A549 (cell line): ENCODE results near the gene ZSCAN1. TPM values are rescaled to one million over a fixed set of nuclear protein-coding genes. Genes with fewer than 3 reads are reported as not detected.
"Not testable (repeated sequence)": the region's sequence is repeated elsewhere in the genome, so short reads cannot be mapped to it uniquely, and the experiment has no call there.

Experiments used
- ATAC-seq, 2 experiments: fragments of 200-7000 bp in 1 of 2; fragments of >200 bp in 1 of 2; cut with Nextera tagmentation in 1 of 2; cut with Tn5 transposase in 1 of 2; 3 replicates each; pipeline versions ENCODE4 v1.8.0 to v1.9.1; 2018 to 2020; ENCODE audit warnings: mild to moderate bottlenecking in 1 of 2, moderate library complexity in 1 of 2
- CTCF ChIA-PET: fragments of 300-600 bp; sonication (Branson Sonifier 250); formaldehyde crosslinking; extraction: SDS; loops from one replicate; lab custom pipeline; 2021; ENCODE audit warnings: antibody characterized with exemption, inconsistent platforms; lab: Yijun Ruan, JAX
- POLR2A ChIA-PET: fragments of 350-600 bp; formaldehyde crosslinking; extraction: SDS; loops from one replicate; lab custom pipeline; 2021; ENCODE audit warnings: antibody characterized with exemption, inconsistent platforms; lab: Yijun Ruan, JAX
- DNase-seq, 2 experiments: peaks; one replicate each; pipeline versions ENCODE4 v3.0.0 to v3.0.0-alpha.2; 2011 to 2016; ENCODE audit warnings: low read depth in 1 of 2, low spot score in 1 of 2
- FAIRE-seq: peaks from 2 replicates; lab custom pipeline; 2011; peaks lifted over from hg19 to GRCh38; lab: Jason Lieb, UNC
- H3K27ac ChIP-seq, 2 experiments: fragments of >200 bp; sonication (Bioruptor Twin); formaldehyde crosslinking; 3 replicates each; pipeline ENCODE4 v1.5.1; 2016 to 2017
- H3K4me1 ChIP-seq: fragments of >200 bp; sonication (Bioruptor Twin); formaldehyde crosslinking; 3 replicates; pipeline ENCODE4 v1.6.1; 2016
- H3K4me2 ChIP-seq: fragments of >200 bp; sonication (Bioruptor Twin); formaldehyde crosslinking; 3 replicates; pipeline ENCODE4 v1.6.1; 2016
- H3K4me3 ChIP-seq: fragments of >200 bp; sonication (Bioruptor Twin); formaldehyde crosslinking; 3 replicates; pipeline ENCODE4 v1.5.1; 2016
- H3K9me3 ChIP-seq: fragments of >200 bp; sonication (Bioruptor Twin); formaldehyde crosslinking; 3 replicates; pipeline ENCODE4 v1.6.1; 2016
- BHLHE40 ChIP-seq: IDR thresholded peaks from 2 replicates; pipeline ENCODE4 v1.6.1; 2012; ENCODE audit warnings: low read depth, low read length, inconsistent platforms
- CEBPB ChIP-seq, 2 experiments: fragments of >200 bp in 1 of 2; sonication (Bioruptor Twin) in 1 of 2; formaldehyde crosslinking in 1 of 2; IDR thresholded peaks; 2 replicates each; pipeline ENCODE4 v1.6.1; 2012 to 2016
- CHD4 ChIP-seq: fragments of 200-600 bp; sonication (generic); IDR thresholded peaks from 2 replicates; pipeline ENCODE4 v1.6.1; 2016; ENCODE audit warnings: antibody characterized with exemption, mild to moderate bottlenecking, borderline replicate concordance
- ESRRA ChIP-seq: fragments of 150-350 bp; IDR thresholded peaks from 2 replicates; pipeline ENCODE4 v1.6.1; 2014; ENCODE audit warnings: mild to moderate bottlenecking, low read length, borderline replicate concordance
- GATA3 ChIP-seq: IDR thresholded peaks from 2 replicates; pipeline ENCODE4 v1.6.1; 2012; ENCODE audit warnings: borderline replicate concordance
- HDAC2 ChIP-seq: fragments of 200-600 bp; sonication (generic); IDR thresholded peaks from 2 replicates; pipeline ENCODE4 v1.6.1; 2016
- HOXB13 ChIP-seq: fragments of 250-450 bp; sonication (Bioruptor Pico); IDR thresholded peaks from 2 replicates; pipeline ENCODE4 v1.5.0; 2020; ENCODE audit warnings: low read depth, mild to moderate bottlenecking, moderate library complexity
- JUN ChIP-seq, 2 experiments: fragments of >200 bp; sonication (Bioruptor Twin); formaldehyde crosslinking; IDR thresholded peaks; 2 replicates in 1 of 2; 3 replicates in 1 of 2; pipeline ENCODE4 v1.6.1; 2016 to 2017
- JUNB ChIP-seq: fragments of >200 bp; sonication (Bioruptor Twin); formaldehyde crosslinking; IDR thresholded peaks from 2 replicates; pipeline ENCODE4 v1.6.1; 2016
- KDM1A ChIP-seq: fragments of 200-600 bp; sonication (generic); IDR thresholded peaks from 2 replicates; pipeline ENCODE4 v1.6.1; 2016; ENCODE audit warnings: low read depth, mild to moderate bottlenecking
- MAZ ChIP-seq: fragments of 150-350 bp; IDR thresholded peaks from 2 replicates; pipeline ENCODE4 v1.6.1; 2014; ENCODE audit warnings: antibody characterized with exemption, low read depth, low read length, borderline replicate concordance
- MYC ChIP-seq: IDR thresholded peaks from 2 replicates; pipeline ENCODE4 v1.6.1; 2012; ENCODE audit warnings: mild to moderate bottlenecking, inconsistent platforms, low read length, improper control_type of control experiment, borderline replicate concordance
- NPAS2 ChIP-seq: fragments of 250-450 bp; sonication (Bioruptor Pico); IDR thresholded peaks from 2 replicates; pipeline ENCODE4 v1.8.0; 2022; ENCODE audit warnings: mild to moderate bottlenecking, moderate library complexity, borderline replicate concordance
- NR3C1 ChIP-seq: fragments of >200 bp; sonication (Bioruptor Twin); formaldehyde crosslinking; IDR thresholded peaks from 3 replicates; pipeline ENCODE4 v1.6.1; 2017
- RAD21 ChIP-seq, 2 experiments: fragments of >200 bp in 1 of 2; sonication (Bioruptor Twin) in 1 of 2; formaldehyde crosslinking in 1 of 2; IDR thresholded peaks in 1 of 2; conservative IDR thresholded peaks in 1 of 2; 2 replicates in 1 of 2; 3 replicates in 1 of 2; pipeline ENCODE4 v1.6.1; 2012 to 2018; ENCODE audit warnings: inconsistent platforms in 1 of 2
- RCOR1 ChIP-seq: fragments of 150-350 bp; IDR thresholded peaks from 2 replicates; pipeline ENCODE4 v1.6.1; 2014; ENCODE audit warnings: antibody characterized with exemption, low read length, low read depth
- RNF2 ChIP-seq: fragments of 200-600 bp; sonication (generic); IDR thresholded peaks from 2 replicates; pipeline ENCODE4 v1.6.1; 2016; ENCODE audit warnings: low read depth, mild to moderate bottlenecking, antibody characterized with exemption, moderate library complexity, borderline replicate concordance
- SREBF2 ChIP-seq: fragments of 450-650 bp; IDR thresholded peaks from 2 replicates; pipeline ENCODE4 v1.6.1; 2014; ENCODE audit warnings: mild to moderate bottlenecking, moderate library complexity
- TP53 ChIP-seq: fragments of 250-450 bp; sonication (Bioruptor Pico); IDR thresholded peaks from 2 replicates; pipeline ENCODE4 v1.5.0; 2021; ENCODE audit warnings: mild to moderate bottlenecking, moderate library complexity
- ZFP36 ChIP-seq: fragments of 450-650 bp; IDR thresholded peaks from 2 replicates; pipeline ENCODE4 v1.6.1; 2014; ENCODE audit warnings: borderline replicate concordance; ENCODE audit not compliant: partially characterized antibody
- ZSCAN20 ChIP-seq: fragments of 250-450 bp; sonication (Bioruptor Pico); IDR thresholded peaks from 2 replicates; pipeline ENCODE4 v1.8.0; 2022; ENCODE audit warnings: mild to moderate bottlenecking, moderate library complexity
- WGBS: methylation state at CpG from one replicate; pipeline ENCODE4 v1.1.6; 2017; ENCODE audit errors: missing lambda C conversion rate; 5-methylcytosine and 5-hydroxymethylcytosine counted together
- polyA plus RNA-seq, 4 experiments: library from polyadenylated mRNA; depleted of rRNA in 3 of 4; stranded (reverse); fragments of >200 nt; fragmentation: RNase III in 1 of 4; extraction: RNeasy Plus Mini Kit Qiagen cat#74134 plus additional on column Dnase treatment in 1 of 4; gene quantifications; 2 replicates in 3 of 4; 3 replicates in 1 of 4; pipeline ENCODE4 v1.2.3, GENCODE V29; 2011 to 2017

Gene ZSCAN1
- polyA plus RNA-seq, 2 of the 4 experiments (the other 2 are of a cell fraction), result not detected

DNA sequence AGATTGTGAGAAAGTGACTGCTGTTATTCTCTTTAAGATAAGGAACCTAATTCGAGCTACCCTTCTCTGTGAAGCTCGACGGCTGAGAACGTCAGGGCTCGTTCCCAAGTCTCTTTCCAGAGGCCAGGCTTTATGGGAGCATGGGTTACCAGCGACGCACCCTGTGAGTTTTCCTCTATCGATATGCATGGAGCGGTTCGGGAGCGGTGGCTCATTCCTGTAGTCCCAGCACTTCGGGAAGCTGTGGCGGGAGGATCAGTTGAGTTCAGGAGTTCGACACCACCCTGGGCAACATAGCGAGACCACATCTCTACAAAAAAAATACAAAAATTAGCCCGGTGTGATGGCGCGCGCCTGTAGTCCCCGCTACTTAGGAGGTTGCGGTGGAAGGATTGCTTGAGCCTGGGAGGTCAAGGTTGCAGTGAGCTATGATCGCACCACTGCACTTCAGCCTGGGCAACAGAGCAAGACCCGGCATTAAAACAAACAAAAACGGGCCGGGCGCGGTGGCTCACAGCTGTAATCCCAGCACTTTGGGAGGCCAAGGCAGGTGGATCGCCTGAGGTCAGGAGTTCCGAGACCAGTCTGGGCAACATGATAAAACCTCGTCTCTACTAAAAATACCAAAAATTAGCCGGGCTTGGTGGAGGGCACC lies 30.5 kb upstream of the ZSCAN1 start:
- no peak for FAIRE-seq
- Histone ChIP-seq H3K4me3 (peak overlapping the region; percentile 71), H3K4me2 (peak overlapping the region; percentile 61), H3K27ac (peak overlapping the region; percentile 80 to 93), H3K9me3 (peaks cover 94% of the 10 kb centered on the region), H3K4me1 (no peaks in the 10 kb centered on the region)
- ChIA-PET CTCF (interaction anchor here (0.5 to 4.9 kb wide), 3 partner anchors 17 to 853 kb away, joined by 3 to 17 read pairs (median 3); no protein-coding TSS in a partner anchor), POLR2A (interaction anchor here (1.0 to 2.6 kb wide), 9 partner anchors 56 to 569 kb away, joined by 3 to 12 read pairs (median 3); partner anchors contain the start of genes ZNF211, ZNF256, ZNF274 and ZNF416)
- no peak for ATAC-seq
- DNase-seq, result no peak
- 87% methylated on average over 31 of the region's 31 CpGs for WGBS
- TF ChIP-seq GATA3, result no peak
- no peak for TF ChIP-seq RNF2
- TF ChIP-seq ESRRA, result no peak
- TF ChIP-seq HDAC2, result peak; percentile 7; the same call in 1 of the 2 replicates

DNA sequence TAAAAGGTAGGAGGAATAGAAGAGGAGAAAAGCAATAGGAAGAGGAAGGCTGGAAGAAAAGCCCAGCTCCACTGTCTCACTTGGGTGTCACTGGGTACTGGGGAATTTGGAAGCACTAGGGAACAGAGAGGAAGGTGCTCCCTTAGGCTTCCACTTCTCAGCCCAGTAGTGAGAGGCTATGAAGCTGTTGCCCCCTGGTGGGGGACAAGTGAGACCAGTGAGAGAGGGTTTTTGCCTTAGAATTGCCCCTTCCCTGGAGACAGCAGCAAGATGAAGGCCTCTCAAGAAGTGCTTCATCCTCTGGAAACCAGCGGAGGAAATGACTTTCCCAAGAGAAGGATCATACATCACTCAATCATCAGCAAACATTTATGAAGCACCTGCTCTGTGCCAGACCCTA lies 26.5 kb upstream of the ZSCAN1 start:
- WGBS, result 48% methylated on average over 1 of the region's 1 CpG
- TF ChIP-seq NPAS2 (no peak), KDM1A (no peak), RAD21 (conservative IDR thresholded peaks at IDR 0.05 in 1 of 2, IDR thresholded peaks at IDR 0.05 in 1 of 2) (0 out of 5 replicates have a peak, but pooled peaks of 1 of the 2 experiments have one; percentile 12), MAZ (no peak), BHLHE40 (no peak), JUN (IDR thresholded peaks at IDR 0.05) (no peak), SREBF2 (no peak)
- ATAC-seq (no peak), FAIRE-seq (no peak), DNase-seq (peak in 1 of 2 experiments; percentile 42)
- POLR2A ChIA-PET, result no interaction called here
- H3K4me2 ChIP-seq, result no peak overlapping the region
- CTCF ChIA-PET, result interaction anchor here (0.6 to 1.2 kb wide), 2 partner anchors 8 to 526 kb away, joined by 4 read pairs; no protein-coding TSS in a partner anchor
- peaks cover 91% of the 10 kb centered on the region for H3K9me3 ChIP-seq
- H3K4me1 ChIP-seq, result no peaks in the 10 kb centered on the region
- no peak overlapping the region for H3K27ac ChIP-seq
- no peak overlapping the region for H3K4me3 ChIP-seq

GRCh38 chr19:58008877-58009276 lies 24.9 kb upstream of the ZSCAN1 start:
- FAIRE-seq, H3K27ac ChIP-seq, H3K4me1 ChIP-seq, DNase-seq, H3K4me3 ChIP-seq, ATAC-seq, POLR2A ChIA-PET, H3K4me2 ChIP-seq: not testable (repeated sequence)
- 64% methylated on average over 10 of the region's 10 CpGs for WGBS
- H3K9me3 ChIP-seq, result peaks cover 92% of the 10 kb centered on the region
- CTCF ChIA-PET, result interaction anchor here (0.6 kb wide), 1 partner anchor 37 kb away, joined by 3 read pairs; no protein-coding TSS in a partner anchor

DNA sequence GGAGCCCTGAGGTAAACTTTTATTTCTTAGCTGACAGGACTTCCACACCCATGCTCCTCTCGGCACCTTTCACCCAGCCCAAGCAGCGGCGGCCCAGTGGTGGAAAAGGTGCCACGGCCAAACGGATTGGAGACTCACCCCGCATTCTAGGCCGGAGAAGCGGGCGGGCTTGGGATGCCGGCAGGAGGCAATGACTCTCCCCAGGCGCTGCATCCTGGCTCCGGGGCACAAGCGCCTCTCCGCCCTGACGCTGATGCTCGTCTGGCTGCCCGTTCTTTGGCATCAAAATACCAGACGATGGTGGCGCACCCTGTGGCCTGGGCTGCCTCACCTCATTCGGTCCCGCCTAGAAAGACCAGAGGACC lies 24.5 kb upstream of the ZSCAN1 start:
- ChIA-PET CTCF (no interaction called here), POLR2A (no interaction called here)
- no peaks in the 10 kb centered on the region for H3K4me1 ChIP-seq
- ATAC-seq (no peak), DNase-seq (no peak), FAIRE-seq (no peak)
- H3K4me2 ChIP-seq, result 0 out of 3 replicates have a peak overlapping the region, but pooled peaks have one; percentile 23
- TF ChIP-seq ESRRA (no peak), RCOR1 (no peak), NR3C1 (no peak), CHD4 (no peak), CEBPB (IDR thresholded peaks at IDR 0.05) (no peak), NPAS2 (no peak), HOXB13 (CRISPR knock-in tag) (no peak), KDM1A (no peak), TP53 (no peak), ZSCAN20 (CRISPR knock-in tag) (no peak), MYC (no peak), RAD21 (conservative IDR thresholded peaks at IDR 0.05 in 1 of 2, IDR thresholded peaks at IDR 0.05 in 1 of 2) (no peak), JUNB (no peak), ZFP36 (no peak)
- no peak overlapping the region for H3K27ac ChIP-seq
- peaks cover 92% of the 10 kb centered on the region for H3K9me3 ChIP-seq
- H3K4me3 ChIP-seq, result 0 out of 3 replicates have a peak overlapping the region, but pooled peaks have one; percentile 20
- 57% methylated on average over 21 of the region's 21 CpGs for WGBS
